ENCODE results near the gene CEP72.

CEP72 gene

GRCh38 chr5:664343-664993, 52.3 kb downstream of the CEP72 start:
- Histone ChIP-seq H3K36me3 (ENCODE audit: control insufficient read depth, low read length) (peaks cover 42% of the 10 kb centered on the region), H3K4me3 (ENCODE audit: low read length) (no peak overlapping the region), H3K9me2 (replicated peaks; ENCODE audit: control insufficient read depth, low read length) (no peaks in the 10 kb centered on the region), H3F3A (ENCODE audit: control insufficient read depth, insufficient read depth) (no peaks in the 10 kb centered on the region), H3K4me1 (ENCODE audit: control insufficient read depth, low read length) (no peaks in the 10 kb centered on the region), H3K4me2 (ENCODE audit: low read length) (no peak overlapping the region), H3K27ac (ENCODE audit: low read depth, low read length) (no peak overlapping the region), H3K27me3 (ENCODE audit: control insufficient read depth, low read length) (no peaks in the 10 kb centered on the region), H3K9me3 (ENCODE audit: control insufficient read depth, insufficient read depth, low read length) (no peaks in the 10 kb centered on the region), H3K79me2 (ENCODE audit: control insufficient read depth, low read length) (no peaks in the 10 kb centered on the region), H4K20me1 (ENCODE audit: control insufficient read depth, insufficient read depth, low read depth, low read length) (no peaks in the 10 kb centered on the region)
- TF ChIP-seq CTCF (IDR thresholded peaks at IDR 0.05; ENCODE audit: low read depth, low read length, poor library complexity, severe bottlenecking) (no peak), EZH2phosphoT487 (IDR thresholded peaks at IDR 0.05; ENCODE audit: borderline replicate concordance, low read length) (no peak)

- Histone ChIP-seq H3K4me1 (ENCODE audit: control insufficient read depth, low read length) (no peaks in the 10 kb centered on the region), H3K79me2 (ENCODE audit: control insufficient read depth, low read length) (no peaks in the 10 kb centered on the region), H3K9me3 (ENCODE audit: control insufficient read depth, insufficient read depth, low read length) (no peaks in the 10 kb centered on the region), H3K4me2 (ENCODE audit: low read length) (no peak overlapping the region), H3F3A (ENCODE audit: control insufficient read depth, insufficient read depth) (no peaks in the 10 kb centered on the region), H3K36me3 (ENCODE audit: control insufficient read depth, low read length) (peaks cover 37% of the 10 kb centered on the region), H3K9me2 (replicated peaks; ENCODE audit: control insufficient read depth, low read length) (no peaks in the 10 kb centered on the region), H4K20me1 (ENCODE audit: control insufficient read depth, insufficient read depth, low read depth, low read length) (no peaks in the 10 kb centered on the region), H3K27me3 (ENCODE audit: control insufficient read depth, low read length) (no peaks in the 10 kb centered on the region), H3K4me3 (ENCODE audit: low read length) (no peak overlapping the region), H3K27ac (ENCODE audit: low read depth, low read length) (no peak overlapping the region)
- TF ChIP-seq CTCF (IDR thresholded peaks at IDR 0.05; ENCODE audit: low read depth, low read length, poor library complexity, severe bottlenecking), result no peak
- no peak for TF ChIP-seq EZH2phosphoT487 (IDR thresholded peaks at IDR 0.05; ENCODE audit: borderline replicate concordance, low read length)
Observed at GRCh38 chr5:664994-665360, 52.8 kb downstream of the CEP72 start.

- H3K79me2 ChIP-seq (ENCODE audit: control insufficient read depth, low read length), result no peaks in the 10 kb centered on the region
- H3K27me3 ChIP-seq (ENCODE audit: control insufficient read depth, low read length), result no peaks in the 10 kb centered on the region
- no peaks in the 10 kb centered on the region for H4K20me1 ChIP-seq (ENCODE audit: control insufficient read depth, insufficient read depth, low read depth, low read length)
- H3K4me1 ChIP-seq (ENCODE audit: control insufficient read depth, low read length), result no peaks in the 10 kb centered on the region
- TF ChIP-seq EZH2phosphoT487 (IDR thresholded peaks at IDR 0.05; ENCODE audit: borderline replicate concordance, low read length) (no peak), CTCF (IDR thresholded peaks at IDR 0.05; ENCODE audit: low read depth, low read length, poor library complexity, severe bottlenecking) (no peak)
- H3K9me3 ChIP-seq (ENCODE audit: control insufficient read depth, insufficient read depth, low read length), result no peaks in the 10 kb centered on the region
- no peak overlapping the region for H3K27ac ChIP-seq (ENCODE audit: low read depth, low read length)
- H3K36me3 ChIP-seq (ENCODE audit: control insufficient read depth, low read length), result peaks cover 33% of the 10 kb centered on the region
- no peaks in the 10 kb centered on the region for H3K9me2 ChIP-seq (replicated peaks; ENCODE audit: control insufficient read depth, low read length)
- H3K4me3 ChIP-seq (ENCODE audit: low read length), result no peak overlapping the region
- no peak overlapping the region for H3K4me2 ChIP-seq (ENCODE audit: low read length)
- no peaks in the 10 kb centered on the region for H3F3A ChIP-seq (ENCODE audit: control insufficient read depth, insufficient read depth)
Observed at GRCh38 chr5:665541-665955, 53.4 kb downstream of the CEP72 start.
